ENCODE data around the gene ISCA2.

DNA sequence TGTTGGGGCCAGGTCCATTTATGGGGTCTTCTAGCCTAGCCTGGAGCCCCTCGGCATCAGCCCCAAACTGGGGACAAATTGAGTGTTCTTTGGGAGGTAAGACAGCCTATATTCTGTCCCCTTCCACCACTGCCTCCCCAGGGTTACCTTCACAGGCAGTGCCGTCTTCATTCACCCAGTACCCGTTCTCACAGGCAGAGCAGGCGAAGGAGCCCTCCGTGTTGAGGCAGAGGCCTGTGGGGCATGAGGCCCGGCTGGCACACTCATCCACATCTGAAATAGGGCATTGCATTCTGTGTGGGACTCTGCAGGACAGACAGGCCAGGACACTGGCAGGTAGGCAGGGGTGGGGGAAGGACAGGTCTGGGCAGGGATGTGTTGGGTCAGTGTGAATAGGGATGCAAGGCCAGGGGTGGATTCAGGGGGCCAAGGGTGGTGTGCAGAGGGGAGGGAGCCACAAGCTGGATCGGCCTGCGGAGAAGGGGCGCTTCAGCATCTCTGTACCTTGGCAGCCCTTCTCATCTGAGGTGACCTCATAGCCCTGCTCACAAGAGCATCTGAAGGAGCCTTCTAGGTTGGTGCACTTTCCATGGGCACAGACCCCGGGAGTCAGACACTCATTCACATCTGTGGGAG is 16.1 kb downstream of the ISCA2 start:
- TF ChIP-seq POLR2A (IDR thresholded peaks at IDR 0.05): no peak
- TF ChIP-seq CTCF (IDR thresholded peaks at IDR 0.05): no peak

All from heart left ventricle (tissue), 13 donors.